ENCODE measurements around the gene DUSP3.

DNA sequence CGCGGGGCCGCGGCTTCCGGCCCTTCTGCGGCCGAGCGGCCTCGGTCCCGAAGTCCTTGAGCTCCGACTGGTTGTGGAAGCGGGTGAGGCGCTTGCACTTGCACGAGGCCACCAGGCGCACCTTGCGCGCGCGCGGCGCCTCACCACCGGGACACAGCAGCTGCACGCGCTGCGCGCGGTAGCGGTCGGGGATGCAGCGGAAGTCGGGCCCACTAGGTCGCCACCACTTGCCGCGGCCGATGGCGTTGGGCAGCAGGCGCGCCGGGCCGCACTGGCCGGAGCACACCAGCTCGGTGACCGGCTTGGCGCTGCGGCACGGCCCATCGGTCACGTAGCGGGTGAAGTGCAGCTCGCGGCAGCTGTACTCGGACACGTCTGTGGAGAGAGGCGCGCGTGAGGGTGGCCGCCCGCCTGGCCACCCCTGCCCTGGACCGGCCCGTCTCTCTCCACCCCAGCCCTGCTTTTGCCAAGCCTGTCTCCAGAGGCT lies 23.3 kb downstream of the DUSP3 start:
- TF ChIP-seq CTCF (conservative IDR thresholded peaks at IDR 0.05; ENCODE audit: low read depth, low read length) (no peak), EZH2 (IDR thresholded peaks at IDR 0.05; ENCODE audit: low read length, unreplicated experiment) (no peak), EZH2phosphoT487 (IDR thresholded peaks at IDR 0.05; ENCODE audit: borderline replicate concordance, low read length) (no peak)

All from PC-3 (cell line).